Astrocyte (in vitro differentiated cells and primary cell): Measurements from ENCODE around the gene AK1.

ENCODE experiments used
- EZH2 ChIP-seq: IDR thresholded peaks from 2 replicates; pipeline ENCODE4 v1.6.1; 2012; ENCODE audit warnings: mild to moderate bottlenecking, low read length, inconsistent platforms; ENCODE audit not compliant: insufficient read depth
- TF ChIP-seq, protein P1 (sequence below): IDR thresholded peaks from 2 replicates; pipeline ENCODE4 v1.5.1; 2011; ENCODE audit warnings: low read depth, mild to moderate bottlenecking, inconsistent platforms, low read length, moderate library complexity; ENCODE audit not compliant: insufficient read depth

DNA sequence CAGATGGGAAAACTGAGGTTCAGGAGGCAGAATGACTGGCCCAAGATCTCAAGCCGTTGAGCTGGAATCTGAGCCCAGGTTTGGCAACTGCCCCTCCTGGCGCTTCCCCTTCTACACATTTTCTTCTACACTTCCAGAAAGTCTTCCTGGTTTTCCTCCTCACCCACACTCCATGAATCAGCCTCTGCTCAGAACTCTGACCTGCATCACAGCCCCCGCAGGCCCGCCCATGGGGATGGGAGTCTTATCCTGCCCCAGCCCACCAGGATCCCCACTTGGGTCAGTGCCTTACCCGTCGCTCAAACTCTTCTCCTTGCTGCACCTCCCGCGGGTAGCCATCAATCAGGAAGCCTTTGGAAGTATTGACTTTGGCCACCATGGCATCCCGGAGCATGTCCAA is 5.9 kb downstream of the AK1 start:
- TF ChIP-seq, protein P1, sequence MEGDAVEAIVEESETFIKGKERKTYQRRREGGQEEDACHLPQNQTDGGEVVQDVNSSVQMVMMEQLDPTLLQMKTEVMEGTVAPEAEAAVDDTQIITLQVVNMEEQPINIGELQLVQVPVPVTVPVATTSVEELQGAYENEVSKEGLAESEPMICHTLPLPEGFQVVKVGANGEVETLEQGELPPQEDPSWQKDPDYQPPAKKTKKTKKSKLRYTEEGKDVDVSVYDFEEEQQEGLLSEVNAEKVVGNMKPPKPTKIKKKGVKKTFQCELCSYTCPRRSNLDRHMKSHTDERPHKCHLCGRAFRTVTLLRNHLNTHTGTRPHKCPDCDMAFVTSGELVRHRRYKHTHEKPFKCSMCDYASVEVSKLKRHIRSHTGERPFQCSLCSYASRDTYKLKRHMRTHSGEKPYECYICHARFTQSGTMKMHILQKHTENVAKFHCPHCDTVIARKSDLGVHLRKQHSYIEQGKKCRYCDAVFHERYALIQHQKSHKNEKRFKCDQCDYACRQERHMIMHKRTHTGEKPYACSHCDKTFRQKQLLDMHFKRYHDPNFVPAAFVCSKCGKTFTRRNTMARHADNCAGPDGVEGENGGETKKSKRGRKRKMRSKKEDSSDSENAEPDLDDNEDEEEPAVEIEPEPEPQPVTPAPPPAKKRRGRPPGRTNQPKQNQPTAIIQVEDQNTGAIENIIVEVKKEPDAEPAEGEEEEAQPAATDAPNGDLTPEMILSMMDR, result no peak
- no peak for TF ChIP-seq EZH2
